ENCODE results near the gene AGAP3.

AGAP3 gene

GRCh38 chr7:151192002-151192539, 105.8 kb downstream of the AGAP3 start:
- DNase-seq: no peak

- DNase-seq: no peak
These were observed 107.1 kb downstream of the AGAP3 start for GRCh38 chr7:151193203-151193978.

Measured in NCI-H1092 (cell line).